HepG2 (cell line): Measurements from ENCODE around the gene NSF. TPM values are rescaled to one million over a fixed set of nuclear protein-coding genes. Genes with fewer than 3 reads are reported as not detected.
A peak's percentile ranks its signal among the peaks of the same experiment; 100 is the strongest.

Experiments used
- EED ChIP-seq: sonication (generic); formaldehyde crosslinking; IDR thresholded peaks from 2 replicates; pipeline ENCODE4 v1.5.0; 2020; ENCODE audit warnings: mild to moderate bottlenecking, missing genetic modification reagents
- FOXA3 ChIP-seq: IDR thresholded peaks from 2 replicates; pipeline ENCODE4 v1.6.1; 2016; ENCODE audit warnings: missing genetic modification reagents, missing compliant biosample characterization
- GATA4 ChIP-seq: sonication (generic); IDR thresholded peaks from 2 replicates; pipeline ENCODE4 v1.6.1; 2016; ENCODE audit warnings: antibody characterized with exemption, low read depth, borderline replicate concordance
- KMT2B ChIP-seq: IDR thresholded peaks from 2 replicates; pipeline ENCODE4 v1.6.1; 2016; ENCODE audit warnings: missing genetic modification reagents, missing compliant biosample characterization
- MAF1 ChIP-seq: sonication (generic); formaldehyde crosslinking; IDR thresholded peaks from 2 replicates; pipeline ENCODE4 v1.5.0; 2020; ENCODE audit warnings: missing genetic modification reagents, borderline replicate concordance
- SP140L ChIP-seq: sonication (generic); formaldehyde crosslinking; IDR thresholded peaks from 2 replicates; pipeline ENCODE4 v1.4.0; 2020; ENCODE audit warnings: missing genetic modification reagents, borderline replicate concordance
- ZC3H13 ChIP-seq: sonication (generic); formaldehyde crosslinking; IDR thresholded peaks from 2 replicates; pipeline ENCODE4 v1.8.1; 2023; ENCODE audit warnings: mild to moderate bottlenecking, missing genetic modification reagents, moderate library complexity
- polyA plus RNA-seq, 8 experiments: library from polyadenylated mRNA; depleted of rRNA in 3 of 8; stranded (reverse) in 7 of 8; unstranded in 1 of 8; fragments of >200 nt; fragmentation: Illumina TruSeq in 4 of 8; extraction: Trizol in 4 of 8; gene quantifications; 2 replicates each; pipeline versions ENCODE4 v1.2.1 to v1.2.3, GENCODE V29; 2011 to 2016; ENCODE audit warnings: low read depth in 4 of 8, missing spikeins in 1 of 8, mixed read lengths in 1 of 8; ENCODE audit not compliant: insufficient read depth in 1 of 8
- total RNA-seq, 5 experiments: library from RNA; depleted of rRNA; stranded (reverse); fragments of >200 nt; fragmentation: Illumina TruSeq; extraction: Trizol; gene quantifications; 2 replicates each; pipeline ENCODE4 v1.2.3, GENCODE V29; 2016; ENCODE audit warnings: low read depth in 1 of 5
- TF ChIP-seq, protein P1 (sequence below): sonication (generic); formaldehyde crosslinking; conservative IDR thresholded peaks from 2 replicates; pipeline ENCODE4 v1.5.0; 2020; ENCODE audit warnings: missing genetic modification reagents
- TF ChIP-seq, protein P2 (sequence below): IDR thresholded peaks from 2 replicates; pipeline ENCODE4 v1.6.1; 2018; ENCODE audit warnings: missing genetic modification reagents
- TF ChIP-seq, protein P3 (sequence below): sonication (generic); formaldehyde crosslinking; IDR thresholded peaks from 2 replicates; pipeline ENCODE4 v1.9.0; 2021; ENCODE audit warnings: mild to moderate bottlenecking, missing genetic modification reagents
- TF ChIP-seq, protein P4 (sequence below): sonication (generic); formaldehyde crosslinking; IDR thresholded peaks from 2 replicates; pipeline ENCODE4 v1.4.0; 2020; ENCODE audit warnings: mild to moderate bottlenecking, missing genetic modification reagents

NSF gene
- total and polyA plus RNA-seq, 2 of the 13 experiments (the other 11 are each of a cell fraction or from before 2014, with no cell fraction given): 21.9 to 37.8 TPM

DNA sequence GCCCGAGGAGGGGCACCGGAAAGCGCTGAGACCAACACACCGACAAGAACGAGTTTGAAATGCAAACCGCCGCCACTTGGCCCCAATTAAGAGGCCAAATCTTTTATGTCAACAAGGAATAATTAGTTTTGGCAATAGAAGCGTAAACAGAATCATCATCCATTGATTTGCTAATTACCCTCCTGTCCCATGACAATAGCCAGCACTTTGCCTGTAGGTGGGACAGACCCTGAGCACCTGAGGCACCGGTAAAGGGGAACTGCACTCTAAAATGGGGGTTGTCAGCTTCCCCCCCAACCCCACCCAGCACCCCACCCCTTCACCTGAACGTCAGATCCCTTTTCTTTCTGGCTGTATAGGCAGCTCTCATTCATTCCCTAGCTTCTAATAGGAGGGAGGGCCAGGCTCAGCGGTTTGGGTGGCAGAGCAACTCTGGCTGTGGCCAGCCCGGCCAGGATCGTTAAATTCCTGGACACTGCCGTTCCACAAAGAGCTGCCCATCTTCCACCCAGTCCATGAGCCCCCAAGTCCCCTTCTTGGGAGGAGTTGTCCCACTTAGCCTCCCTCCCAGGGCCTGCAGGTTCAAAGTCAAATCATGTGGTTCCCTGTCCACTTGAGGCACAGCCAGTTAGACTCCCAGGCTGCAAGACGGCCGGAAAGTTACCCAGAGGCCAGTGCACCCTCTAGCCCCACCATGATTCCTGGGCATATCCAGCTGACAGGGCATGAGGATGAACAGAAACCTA, 182.2 kb downstream of the NSF start (continued):
- TF ChIP-seq, protein P1, sequence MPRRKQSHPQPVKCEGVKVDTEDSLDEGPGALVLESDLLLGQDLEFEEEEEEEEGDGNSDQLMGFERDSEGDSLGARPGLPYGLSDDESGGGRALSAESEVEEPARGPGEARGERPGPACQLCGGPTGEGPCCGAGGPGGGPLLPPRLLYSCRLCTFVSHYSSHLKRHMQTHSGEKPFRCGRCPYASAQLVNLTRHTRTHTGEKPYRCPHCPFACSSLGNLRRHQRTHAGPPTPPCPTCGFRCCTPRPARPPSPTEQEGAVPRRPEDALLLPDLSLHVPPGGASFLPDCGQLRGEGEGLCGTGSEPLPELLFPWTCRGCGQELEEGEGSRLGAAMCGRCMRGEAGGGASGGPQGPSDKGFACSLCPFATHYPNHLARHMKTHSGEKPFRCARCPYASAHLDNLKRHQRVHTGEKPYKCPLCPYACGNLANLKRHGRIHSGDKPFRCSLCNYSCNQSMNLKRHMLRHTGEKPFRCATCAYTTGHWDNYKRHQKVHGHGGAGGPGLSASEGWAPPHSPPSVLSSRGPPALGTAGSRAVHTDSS (CRISPR knock-in tag): no peak
- TF ChIP-seq GATA4 (no peak), SP140L (CRISPR knock-in tag) (no peak), ZC3H13 (CRISPR knock-in tag) (no peak), FOXA3 (CRISPR knock-in tag) (peak; percentile 51), KMT2B (no peak), EED (no peak), MAF1 (no peak)
- TF ChIP-seq, protein P2, sequence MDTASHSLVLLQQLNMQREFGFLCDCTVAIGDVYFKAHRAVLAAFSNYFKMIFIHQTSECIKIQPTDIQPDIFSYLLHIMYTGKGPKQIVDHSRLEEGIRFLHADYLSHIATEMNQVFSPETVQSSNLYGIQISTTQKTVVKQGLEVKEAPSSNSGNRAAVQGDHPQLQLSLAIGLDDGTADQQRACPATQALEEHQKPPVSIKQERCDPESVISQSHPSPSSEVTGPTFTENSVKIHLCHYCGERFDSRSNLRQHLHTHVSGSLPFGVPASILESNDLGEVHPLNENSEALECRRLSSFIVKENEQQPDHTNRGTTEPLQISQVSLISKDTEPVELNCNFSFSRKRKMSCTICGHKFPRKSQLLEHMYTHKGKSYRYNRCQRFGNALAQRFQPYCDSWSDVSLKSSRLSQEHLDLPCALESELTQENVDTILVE (CRISPR knock-in tag): no peak
- TF ChIP-seq, protein P3, sequence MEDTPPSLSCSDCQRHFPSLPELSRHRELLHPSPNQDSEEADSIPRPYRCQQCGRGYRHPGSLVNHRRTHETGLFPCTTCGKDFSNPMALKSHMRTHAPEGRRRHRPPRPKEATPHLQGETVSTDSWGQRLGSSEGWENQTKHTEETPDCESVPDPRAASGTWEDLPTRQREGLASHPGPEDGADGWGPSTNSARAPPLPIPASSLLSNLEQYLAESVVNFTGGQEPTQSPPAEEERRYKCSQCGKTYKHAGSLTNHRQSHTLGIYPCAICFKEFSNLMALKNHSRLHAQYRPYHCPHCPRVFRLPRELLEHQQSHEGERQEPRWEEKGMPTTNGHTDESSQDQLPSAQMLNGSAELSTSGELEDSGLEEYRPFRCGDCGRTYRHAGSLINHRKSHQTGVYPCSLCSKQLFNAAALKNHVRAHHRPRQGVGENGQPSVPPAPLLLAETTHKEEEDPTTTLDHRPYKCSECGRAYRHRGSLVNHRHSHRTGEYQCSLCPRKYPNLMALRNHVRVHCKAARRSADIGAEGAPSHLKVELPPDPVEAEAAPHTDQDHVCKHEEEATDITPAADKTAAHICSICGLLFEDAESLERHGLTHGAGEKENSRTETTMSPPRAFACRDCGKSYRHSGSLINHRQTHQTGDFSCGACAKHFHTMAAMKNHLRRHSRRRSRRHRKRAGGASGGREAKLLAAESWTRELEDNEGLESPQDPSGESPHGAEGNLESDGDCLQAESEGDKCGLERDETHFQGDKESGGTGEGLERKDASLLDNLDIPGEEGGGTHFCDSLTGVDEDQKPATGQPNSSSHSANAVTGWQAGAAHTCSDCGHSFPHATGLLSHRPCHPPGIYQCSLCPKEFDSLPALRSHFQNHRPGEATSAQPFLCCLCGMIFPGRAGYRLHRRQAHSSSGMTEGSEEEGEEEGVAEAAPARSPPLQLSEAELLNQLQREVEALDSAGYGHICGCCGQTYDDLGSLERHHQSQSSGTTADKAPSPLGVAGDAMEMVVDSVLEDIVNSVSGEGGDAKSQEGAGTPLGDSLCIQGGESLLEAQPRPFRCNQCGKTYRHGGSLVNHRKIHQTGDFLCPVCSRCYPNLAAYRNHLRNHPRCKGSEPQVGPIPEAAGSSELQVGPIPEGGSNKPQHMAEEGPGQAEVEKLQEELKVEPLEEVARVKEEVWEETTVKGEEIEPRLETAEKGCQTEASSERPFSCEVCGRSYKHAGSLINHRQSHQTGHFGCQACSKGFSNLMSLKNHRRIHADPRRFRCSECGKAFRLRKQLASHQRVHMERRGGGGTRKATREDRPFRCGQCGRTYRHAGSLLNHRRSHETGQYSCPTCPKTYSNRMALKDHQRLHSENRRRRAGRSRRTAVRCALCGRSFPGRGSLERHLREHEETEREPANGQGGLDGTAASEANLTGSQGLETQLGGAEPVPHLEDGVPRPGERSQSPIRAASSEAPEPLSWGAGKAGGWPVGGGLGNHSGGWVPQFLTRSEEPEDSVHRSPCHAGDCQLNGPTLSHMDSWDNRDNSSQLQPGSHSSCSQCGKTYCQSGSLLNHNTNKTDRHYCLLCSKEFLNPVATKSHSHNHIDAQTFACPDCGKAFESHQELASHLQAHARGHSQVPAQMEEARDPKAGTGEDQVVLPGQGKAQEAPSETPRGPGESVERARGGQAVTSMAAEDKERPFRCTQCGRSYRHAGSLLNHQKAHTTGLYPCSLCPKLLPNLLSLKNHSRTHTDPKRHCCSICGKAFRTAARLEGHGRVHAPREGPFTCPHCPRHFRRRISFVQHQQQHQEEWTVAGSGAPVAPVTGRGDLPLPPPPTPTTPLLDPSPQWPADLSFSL (CRISPR knock-in tag): no peak; the same call in 1 of the 2 replicates
- TF ChIP-seq, protein P4, sequence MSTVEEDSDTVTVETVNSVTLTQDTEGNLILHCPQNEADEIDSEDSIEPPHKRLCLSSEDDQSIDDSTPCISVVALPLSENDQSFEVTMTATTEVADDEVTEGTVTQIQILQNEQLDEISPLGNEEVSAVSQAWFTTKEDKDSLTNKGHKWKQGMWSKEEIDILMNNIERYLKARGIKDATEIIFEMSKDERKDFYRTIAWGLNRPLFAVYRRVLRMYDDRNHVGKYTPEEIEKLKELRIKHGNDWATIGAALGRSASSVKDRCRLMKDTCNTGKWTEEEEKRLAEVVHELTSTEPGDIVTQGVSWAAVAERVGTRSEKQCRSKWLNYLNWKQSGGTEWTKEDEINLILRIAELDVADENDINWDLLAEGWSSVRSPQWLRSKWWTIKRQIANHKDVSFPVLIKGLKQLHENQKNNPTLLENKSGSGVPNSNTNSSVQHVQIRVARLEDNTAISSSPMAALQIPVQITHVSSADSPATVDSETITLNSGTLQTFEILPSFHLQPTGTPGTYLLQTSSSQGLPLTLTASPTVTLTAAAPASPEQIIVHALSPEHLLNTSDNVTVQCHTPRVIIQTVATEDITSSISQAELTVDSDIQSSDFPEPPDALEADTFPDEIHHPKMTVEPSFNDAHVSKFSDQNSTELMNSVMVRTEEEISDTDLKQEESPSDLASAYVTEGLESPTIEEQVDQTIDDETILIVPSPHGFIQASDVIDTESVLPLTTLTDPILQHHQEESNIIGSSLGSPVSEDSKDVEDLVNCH (CRISPR knock-in tag): no peak
